ENCODE results near the gene SDK1. TPM values are rescaled to one million over a fixed set of nuclear protein-coding genes. Genes with fewer than 3 reads are reported as not detected.

Gene SDK1
- polyA plus RNA-seq, 2 donors = 0.33 to 0.47 TPM

GRCh38 chr7:3887096-3887690 is 586.1 kb downstream of the SDK1 start:
- no peaks in the 10 kb centered on the region for H3K4me1 ChIP-seq (ENCODE audit: control insufficient read depth in 2 of 2, insufficient read depth in 2 of 2, low read length in 1 of 2)
- no peaks in the 10 kb centered on the region for H3K27me3 ChIP-seq (ENCODE audit: control insufficient read depth in 1 of 2, insufficient read depth in 2 of 2, low read length in 2 of 2)
- H3K27ac ChIP-seq (ENCODE audit: low read depth in 2 of 2, low read length in 1 of 2) = no peak overlapping the region
- no peak overlapping the region for H3K4me3 ChIP-seq (ENCODE audit: low read depth in 1 of 2, low read length in 2 of 2)
- no peaks in the 10 kb centered on the region for H3K9me3 ChIP-seq (ENCODE audit: control insufficient read depth in 2 of 2, insufficient read depth in 1 of 2, low read depth in 1 of 2, low read length in 1 of 2)
- 54 to 73% methylated on average over 4 of the region's 4 CpGs for WGBS, 2 donors
- no peaks in the 10 kb centered on the region for H3K36me3 ChIP-seq (ENCODE audit: control insufficient read depth in 2 of 2, insufficient read depth in 2 of 2, low read length in 1 of 2)

- no peaks in the 10 kb centered on the region for H3K9me3 ChIP-seq (ENCODE audit: control insufficient read depth in 2 of 2, insufficient read depth in 1 of 2, low read depth in 1 of 2, low read length in 1 of 2)
- WGBS, 2 donors = 67 to 72% methylated on average over 8 of the region's 8 CpGs
- H3K4me1 ChIP-seq (ENCODE audit: control insufficient read depth in 2 of 2, insufficient read depth in 2 of 2, low read length in 1 of 2) = no peaks in the 10 kb centered on the region
- H3K27ac ChIP-seq (ENCODE audit: low read depth in 2 of 2, low read length in 1 of 2) = peak overlapping the region in 1 of 2 donors; percentile 18
- no peak overlapping the region for H3K4me3 ChIP-seq (ENCODE audit: low read depth in 1 of 2, low read length in 2 of 2)
- H3K36me3 ChIP-seq (ENCODE audit: control insufficient read depth in 2 of 2, insufficient read depth in 2 of 2, low read length in 1 of 2) = no peaks in the 10 kb centered on the region
- no peaks in the 10 kb centered on the region for H3K27me3 ChIP-seq (ENCODE audit: control insufficient read depth in 1 of 2, insufficient read depth in 2 of 2, low read length in 2 of 2)
Measured at GRCh38 chr7:3888096-3888495, 587.0 kb downstream of the SDK1 start.

GRCh38 chr7:3892157-3892556 is 591.1 kb downstream of the SDK1 start:
- no peak overlapping the region for H3K4me3 ChIP-seq (ENCODE audit: low read depth in 1 of 2, low read length in 2 of 2)
- H3K9me3 ChIP-seq (ENCODE audit: control insufficient read depth in 2 of 2, insufficient read depth in 1 of 2, low read depth in 1 of 2, low read length in 1 of 2) = no peaks in the 10 kb centered on the region
- WGBS, 2 donors = 56 to 70% methylated on average over 7 of the region's 7 CpGs
- no peaks in the 10 kb centered on the region for H3K4me1 ChIP-seq (ENCODE audit: control insufficient read depth in 2 of 2, insufficient read depth in 2 of 2, low read length in 1 of 2)
- no peaks in the 10 kb centered on the region for H3K27me3 ChIP-seq (ENCODE audit: control insufficient read depth in 1 of 2, insufficient read depth in 2 of 2, low read length in 2 of 2)
- H3K36me3 ChIP-seq (ENCODE audit: control insufficient read depth in 2 of 2, insufficient read depth in 2 of 2, low read length in 1 of 2) = no peaks in the 10 kb centered on the region
- no peak overlapping the region for H3K27ac ChIP-seq (ENCODE audit: low read depth in 2 of 2, low read length in 1 of 2)

GRCh38 chr7:3892686-3893085 is 591.6 kb downstream of the SDK1 start:
- H3K27ac ChIP-seq (ENCODE audit: low read depth in 2 of 2, low read length in 1 of 2) = no peak overlapping the region
- H3K4me3 ChIP-seq (ENCODE audit: low read depth in 1 of 2, low read length in 2 of 2) = no peak overlapping the region
- no peaks in the 10 kb centered on the region for H3K4me1 ChIP-seq (ENCODE audit: control insufficient read depth in 2 of 2, insufficient read depth in 2 of 2, low read length in 1 of 2)
- 76 to 83% methylated on average over 11 of the region's 11 CpGs for WGBS, 2 donors
- no peaks in the 10 kb centered on the region for H3K36me3 ChIP-seq (ENCODE audit: control insufficient read depth in 2 of 2, insufficient read depth in 2 of 2, low read length in 1 of 2)
- H3K9me3 ChIP-seq (ENCODE audit: control insufficient read depth in 2 of 2, insufficient read depth in 1 of 2, low read depth in 1 of 2, low read length in 1 of 2) = no peaks in the 10 kb centered on the region
- no peaks in the 10 kb centered on the region for H3K27me3 ChIP-seq (ENCODE audit: control insufficient read depth in 1 of 2, insufficient read depth in 2 of 2, low read length in 2 of 2)

- Histone ChIP-seq H3K9me3 (ENCODE audit: control insufficient read depth in 2 of 2, insufficient read depth in 1 of 2, low read depth in 1 of 2, low read length in 1 of 2) (no peaks in the 10 kb centered on the region), H3K4me3 (ENCODE audit: low read depth in 1 of 2, low read length in 2 of 2) (no peak overlapping the region), H3K36me3 (ENCODE audit: control insufficient read depth in 2 of 2, insufficient read depth in 2 of 2, low read length in 1 of 2) (no peaks in the 10 kb centered on the region), H3K4me1 (ENCODE audit: control insufficient read depth in 2 of 2, insufficient read depth in 2 of 2, low read length in 1 of 2) (no peaks in the 10 kb centered on the region), H3K27ac (ENCODE audit: low read depth in 2 of 2, low read length in 1 of 2) (no peak overlapping the region), H3K27me3 (ENCODE audit: control insufficient read depth in 1 of 2, insufficient read depth in 2 of 2, low read length in 2 of 2) (no peaks in the 10 kb centered on the region)
- WGBS, 2 donors = 89 to 90% methylated on average over 12 of the region's 12 CpGs
Measured at GRCh38 chr7:3893151-3893788, 592.2 kb downstream of the SDK1 start.

GRCh38 chr7:3893789-3894153 is 592.7 kb downstream of the SDK1 start:
- no peaks in the 10 kb centered on the region for H3K36me3 ChIP-seq (ENCODE audit: control insufficient read depth in 2 of 2, insufficient read depth in 2 of 2, low read length in 1 of 2)
- no peaks in the 10 kb centered on the region for H3K27me3 ChIP-seq (ENCODE audit: control insufficient read depth in 1 of 2, insufficient read depth in 2 of 2, low read length in 2 of 2)
- H3K27ac ChIP-seq (ENCODE audit: low read depth in 2 of 2, low read length in 1 of 2) = no peak overlapping the region
- no peaks in the 10 kb centered on the region for H3K4me1 ChIP-seq (ENCODE audit: control insufficient read depth in 2 of 2, insufficient read depth in 2 of 2, low read length in 1 of 2)
- H3K4me3 ChIP-seq (ENCODE audit: low read depth in 1 of 2, low read length in 2 of 2) = no peak overlapping the region
- WGBS, 2 donors = 73 to 76% methylated on average over 4 of the region's 4 CpGs
- H3K9me3 ChIP-seq (ENCODE audit: control insufficient read depth in 2 of 2, insufficient read depth in 1 of 2, low read depth in 1 of 2, low read length in 1 of 2) = no peaks in the 10 kb centered on the region

GRCh38 chr7:3895341-3896116 is 594.5 kb downstream of the SDK1 start:
- Histone ChIP-seq H3K9me3 (ENCODE audit: control insufficient read depth in 2 of 2, insufficient read depth in 1 of 2, low read depth in 1 of 2, low read length in 1 of 2) (no peaks in the 10 kb centered on the region), H3K27me3 (ENCODE audit: control insufficient read depth in 1 of 2, insufficient read depth in 2 of 2, low read length in 2 of 2) (no peaks in the 10 kb centered on the region), H3K4me3 (ENCODE audit: low read depth in 1 of 2, low read length in 2 of 2) (no peak overlapping the region), H3K4me1 (ENCODE audit: control insufficient read depth in 2 of 2, insufficient read depth in 2 of 2, low read length in 1 of 2) (no peaks in the 10 kb centered on the region), H3K36me3 (ENCODE audit: control insufficient read depth in 2 of 2, insufficient read depth in 2 of 2, low read length in 1 of 2) (no peaks in the 10 kb centered on the region), H3K27ac (ENCODE audit: low read depth in 2 of 2, low read length in 1 of 2) (no peak overlapping the region)
- 80 to 85% methylated on average over 9 of the region's 9 CpGs for WGBS, 2 donors

- Histone ChIP-seq H3K27ac (ENCODE audit: low read depth in 2 of 2, low read length in 1 of 2) (no peak overlapping the region), H3K4me1 (ENCODE audit: control insufficient read depth in 2 of 2, insufficient read depth in 2 of 2, low read length in 1 of 2) (no peaks in the 10 kb centered on the region), H3K36me3 (ENCODE audit: control insufficient read depth in 2 of 2, insufficient read depth in 2 of 2, low read length in 1 of 2) (no peaks in the 10 kb centered on the region), H3K27me3 (ENCODE audit: control insufficient read depth in 1 of 2, insufficient read depth in 2 of 2, low read length in 2 of 2) (no peaks in the 10 kb centered on the region), H3K4me3 (ENCODE audit: low read depth in 1 of 2, low read length in 2 of 2) (no peak overlapping the region), H3K9me3 (ENCODE audit: control insufficient read depth in 2 of 2, insufficient read depth in 1 of 2, low read depth in 1 of 2, low read length in 1 of 2) (no peaks in the 10 kb centered on the region)
- 80 to 82% methylated on average over 6 of the region's 6 CpGs for WGBS, 2 donors
Measured at GRCh38 chr7:3896169-3896765, 595.2 kb downstream of the SDK1 start.

- Histone ChIP-seq H3K36me3 (ENCODE audit: control insufficient read depth in 2 of 2, insufficient read depth in 2 of 2, low read length in 1 of 2) (no peaks in the 10 kb centered on the region), H3K4me1 (ENCODE audit: control insufficient read depth in 2 of 2, insufficient read depth in 2 of 2, low read length in 1 of 2) (no peaks in the 10 kb centered on the region), H3K9me3 (ENCODE audit: control insufficient read depth in 2 of 2, insufficient read depth in 1 of 2, low read depth in 1 of 2, low read length in 1 of 2) (no peaks in the 10 kb centered on the region), H3K4me3 (ENCODE audit: low read depth in 1 of 2, low read length in 2 of 2) (no peak overlapping the region), H3K27me3 (ENCODE audit: control insufficient read depth in 1 of 2, insufficient read depth in 2 of 2, low read length in 2 of 2) (no peaks in the 10 kb centered on the region), H3K27ac (ENCODE audit: low read depth in 2 of 2, low read length in 1 of 2) (no peak overlapping the region)
- 75 to 78% methylated on average over 10 of the region's 10 CpGs for WGBS, 2 donors
Measured at GRCh38 chr7:3897430-3898372, 596.6 kb downstream of the SDK1 start.

Measured in esophagus (tissue), 2 donors.